SH-SY5Y (cell line): Measurements from ENCODE around the gene PARP12.

Experiments
- GATA2 ChIP-seq: IDR thresholded peaks from 2 replicates; pipeline ENCODE4 v1.6.1; 2011; ENCODE audit warnings: mild to moderate bottlenecking, low read depth, low read length
- GATA3 ChIP-seq: IDR thresholded peaks from 2 replicates; pipeline ENCODE4 v1.6.1; 2011; ENCODE audit warnings: low read depth, mild to moderate bottlenecking, low read length, moderate library complexity

The PARP12 gene

DNA sequence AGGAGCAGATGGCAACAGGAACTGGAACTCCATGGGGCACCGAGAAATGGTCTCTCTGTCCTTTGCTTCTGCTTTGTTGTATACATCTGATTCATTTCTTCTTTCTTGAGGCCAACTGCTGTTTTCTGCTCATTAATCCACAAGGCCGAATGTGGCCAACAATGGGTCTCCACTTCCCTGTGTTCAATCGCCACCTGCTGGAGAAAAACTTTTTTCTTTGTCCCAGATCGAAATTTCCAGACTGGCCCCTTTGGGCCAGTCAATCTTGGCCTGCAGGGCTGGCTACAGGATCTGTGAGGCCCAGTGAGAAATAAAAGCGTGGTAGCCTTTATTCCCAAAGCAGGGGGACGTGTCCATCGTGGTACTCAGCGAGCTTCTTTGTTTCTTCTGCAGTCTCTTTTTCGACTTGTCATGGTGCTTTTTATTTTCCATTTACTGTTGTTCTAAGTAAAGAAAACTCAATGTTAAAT lies 58.8 kb downstream of the PARP12 start:
- TF ChIP-seq GATA3 = no peak

- no peak for TF ChIP-seq GATA2
- TF ChIP-seq GATA3 = no peak
Observed at GRCh38 chr7:140000666-140001268, 62.0 kb downstream of the PARP12 start.

DNA sequence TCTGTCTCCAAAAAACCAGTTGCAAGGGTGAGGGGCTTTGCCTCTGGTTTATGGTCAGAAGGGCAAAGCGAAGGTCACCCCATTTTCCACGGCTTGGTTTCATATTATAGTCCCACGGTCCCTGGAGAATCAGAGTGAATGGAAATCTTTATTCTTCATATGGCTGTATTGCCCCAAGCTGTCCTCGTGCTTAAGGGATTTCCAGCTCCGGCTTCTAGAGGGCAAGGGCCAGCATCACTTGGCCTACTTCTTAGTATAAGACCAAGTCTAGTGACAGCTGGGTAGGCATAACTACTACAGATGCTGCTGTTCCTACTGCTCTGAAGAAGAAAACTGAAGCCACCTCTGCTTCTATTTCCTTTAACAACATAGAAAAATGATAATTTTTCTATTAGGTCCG lies 63.2 kb downstream of the PARP12 start:
- TF ChIP-seq GATA2 (no peak), GATA3 (no peak)

DNA sequence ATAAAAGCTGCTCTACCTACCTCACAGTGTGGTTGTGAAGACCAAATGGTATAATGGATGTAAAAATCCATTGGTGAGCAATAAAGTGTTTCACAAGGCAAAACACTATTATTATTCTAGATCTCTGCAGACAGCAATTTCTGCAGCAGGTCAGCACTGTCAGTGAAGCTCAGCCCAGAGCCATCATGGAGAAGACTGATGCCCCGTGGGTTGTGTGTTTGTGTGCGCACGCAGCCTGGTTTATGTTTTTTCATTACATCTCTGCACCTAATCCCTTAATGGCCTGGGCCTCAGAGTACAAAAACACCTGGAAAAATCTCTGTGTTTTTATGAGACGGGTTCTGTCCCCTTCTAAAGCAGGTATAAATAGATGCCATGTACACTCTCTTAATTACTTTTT lies 64.2 kb downstream of the PARP12 start:
- TF ChIP-seq GATA3 (no peak), GATA2 (no peak)

GRCh38 chr7:139995017-139995915 lies 67.5 kb downstream of the PARP12 start:
- TF ChIP-seq GATA3 (no peak), GATA2 (no peak)

GRCh38 chr7:139994356-139994755 lies 68.4 kb downstream of the PARP12 start:
- no peak for TF ChIP-seq GATA2
- no peak for TF ChIP-seq GATA3

- TF ChIP-seq GATA2 (no peak), GATA3 (no peak)
Observed at GRCh38 chr7:139993592-139993991, 69.2 kb downstream of the PARP12 start.

DNA sequence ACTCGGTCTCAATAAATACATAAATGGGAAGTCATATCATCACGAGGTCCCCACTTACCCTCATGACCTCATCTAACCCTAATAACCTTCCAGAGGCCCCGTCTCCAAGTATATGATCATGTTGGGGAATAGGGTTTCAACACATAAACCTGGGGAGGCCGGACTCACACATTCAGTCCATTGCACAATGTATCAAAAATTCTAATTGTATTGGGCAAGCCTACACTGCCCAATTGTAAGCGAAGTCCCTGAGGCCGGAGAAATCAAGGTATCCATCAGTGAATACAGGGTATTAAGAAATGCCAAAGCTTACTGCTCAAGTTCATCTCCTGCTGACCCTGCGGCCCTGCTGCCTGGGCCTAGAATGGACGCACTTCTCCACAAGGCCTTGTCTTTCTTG lies 69.6 kb downstream of the PARP12 start:
- TF ChIP-seq GATA2 (no peak), GATA3 (no peak)

GRCh38 chr7:139992353-139993044 lies 70.3 kb downstream of the PARP12 start:
- TF ChIP-seq GATA2 = no peak
- TF ChIP-seq GATA3 = no peak

DNA sequence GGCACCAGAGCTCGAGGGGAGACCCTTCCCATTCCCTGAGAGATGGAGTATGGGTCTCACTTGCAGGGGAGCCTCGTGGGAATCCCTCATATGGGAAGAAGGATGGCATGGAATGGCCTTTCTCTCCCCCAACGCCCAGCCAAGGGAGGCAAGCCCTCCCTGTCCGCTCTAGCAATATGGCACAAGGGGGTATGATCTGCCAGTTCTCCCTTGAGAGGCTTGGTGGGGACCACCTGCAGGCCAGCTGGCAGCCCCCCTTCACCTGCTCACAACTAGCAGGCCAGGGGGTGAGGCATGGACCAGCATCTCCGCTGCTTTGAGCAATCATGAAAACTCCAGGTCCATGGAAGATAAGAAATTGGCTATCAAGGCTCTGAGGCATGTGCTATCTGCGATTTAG lies 70.8 kb downstream of the PARP12 start:
- TF ChIP-seq GATA2 = no peak
- TF ChIP-seq GATA3 = no peak

DNA sequence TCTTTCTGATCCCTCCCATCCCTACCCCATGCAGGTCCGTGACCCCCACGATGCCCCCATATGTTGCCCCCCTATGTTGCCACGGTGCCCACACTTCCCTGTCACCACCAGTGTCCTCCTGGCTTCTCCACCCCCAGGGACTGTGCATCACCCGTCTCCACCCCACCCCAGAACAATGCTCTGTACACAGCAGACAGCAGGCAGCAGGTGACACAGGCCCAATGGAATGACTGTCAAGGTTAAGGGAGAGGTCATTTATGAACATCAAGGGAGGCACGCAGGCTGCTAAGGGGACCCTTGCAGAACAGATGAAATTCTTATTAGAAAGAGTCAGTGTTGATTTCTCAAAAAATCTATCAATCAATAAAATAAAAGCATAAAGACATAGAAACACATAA lies 71.5 kb downstream of the PARP12 start:
- TF ChIP-seq GATA3 (no peak), GATA2 (no peak)

GRCh38 chr7:139990571-139991268 lies 72.0 kb downstream of the PARP12 start:
- TF ChIP-seq GATA3 = no peak
- no peak for TF ChIP-seq GATA2

GRCh38 chr7:139990142-139990535 lies 72.6 kb downstream of the PARP12 start:
- TF ChIP-seq GATA2 (no peak), GATA3 (no peak)
